HG03457 (cell line): Measurements from ENCODE around the gene FANCE.
"Not testable (repeated sequence)": the region's sequence is repeated elsewhere in the genome, so short reads cannot be mapped to it uniquely, and the experiment has no call there.

Experiments
- ATAC-seq: cut with Tn5 transposase; IDR thresholded peaks from one replicate; pipeline ENCODE4 v1.9.1; 2021; ENCODE audit warnings: moderate number of reproducible peaks; ENCODE audit not compliant: unreplicated experiment

FANCE gene

DNA sequence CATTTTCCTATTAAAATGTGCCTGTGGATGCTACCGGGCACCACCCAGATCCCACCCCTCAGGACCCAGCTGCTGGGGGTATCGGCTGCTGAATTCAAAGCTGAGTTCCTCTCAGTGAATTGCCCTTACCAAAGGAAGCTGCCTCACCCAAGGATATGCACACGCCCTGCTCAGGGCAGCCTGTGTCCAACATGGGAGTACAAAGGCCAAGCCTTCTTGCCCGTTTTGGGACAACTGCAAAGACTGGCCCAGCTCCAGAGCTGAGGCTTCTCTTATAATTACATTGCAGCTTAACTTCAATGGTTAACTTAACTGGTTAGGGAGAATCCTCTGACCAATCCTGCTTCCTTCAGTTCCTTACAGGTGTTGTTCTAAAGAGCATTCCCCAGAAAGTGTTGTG is 19.8 kb upstream of the FANCE start:
- no peak for ATAC-seq

DNA sequence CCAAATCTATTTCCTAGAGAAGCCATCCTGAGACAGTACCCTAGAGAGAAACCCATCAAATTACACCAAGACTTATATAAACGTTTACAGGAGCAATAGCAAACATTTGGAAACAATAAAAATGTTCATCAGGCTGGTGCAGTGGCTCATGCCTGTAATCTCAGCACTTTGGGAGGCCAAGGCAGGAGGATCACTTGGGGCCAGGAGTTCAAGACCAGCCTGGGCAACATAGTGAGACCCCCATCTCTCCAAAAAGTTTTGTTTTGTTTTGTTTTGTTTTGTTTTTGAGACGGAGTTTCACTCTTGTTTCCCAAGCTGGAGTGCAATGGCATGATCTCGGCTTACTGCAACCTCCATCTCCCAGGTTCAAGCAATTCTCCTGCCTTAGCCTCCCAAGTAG is 19.4 kb upstream of the FANCE start:
- ATAC-seq: not testable (repeated sequence)

GRCh38 chr6:35435074-35435837 is 16.9 kb upstream of the FANCE start:
- no peak for ATAC-seq

DNA sequence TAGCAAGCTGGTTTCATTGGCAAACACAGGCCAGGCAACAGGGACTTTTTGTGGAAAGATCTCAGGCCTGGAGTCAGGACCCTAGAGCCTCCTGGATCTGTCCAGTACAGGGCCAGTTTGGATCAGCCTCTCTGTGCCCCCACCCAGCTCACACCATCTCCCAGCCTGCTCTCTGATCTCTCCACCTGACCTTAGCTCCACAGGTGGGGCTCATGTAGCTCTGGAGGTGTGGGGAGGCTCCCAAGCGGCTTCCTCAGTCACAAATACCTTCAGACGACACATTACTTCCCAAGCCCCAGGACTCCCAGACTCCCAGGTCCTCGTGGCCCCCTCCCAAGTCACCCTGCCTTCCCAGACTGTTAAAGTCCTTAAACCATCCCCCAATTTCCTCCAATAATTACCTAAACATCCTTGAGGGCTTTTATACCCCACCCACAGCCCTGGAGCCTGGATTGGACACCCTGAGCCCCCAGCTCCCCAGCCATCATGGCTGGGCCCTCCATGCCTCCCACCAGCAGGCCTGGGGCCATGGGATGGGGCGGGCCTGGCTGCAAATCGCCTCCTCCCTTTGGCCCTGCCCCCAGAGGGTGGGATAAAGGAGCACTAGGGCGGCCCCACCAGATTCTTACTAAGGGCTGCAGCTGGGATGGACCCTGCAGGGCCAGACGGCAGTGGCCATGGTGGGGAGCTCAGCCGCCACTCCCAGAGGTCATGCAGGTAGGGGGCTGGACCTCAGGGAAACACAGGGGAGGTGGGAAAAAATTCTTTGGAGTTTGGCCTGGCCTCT is 15.9 kb upstream of the FANCE start:
- no peak for ATAC-seq

- ATAC-seq: not testable (repeated sequence)
These were observed 13.6 kb upstream of the FANCE start for GRCh38 chr6:35438378-35439065.

- ATAC-seq: no peak
These were observed 12.8 kb upstream of the FANCE start for GRCh38 chr6:35439308-35439707.

DNA sequence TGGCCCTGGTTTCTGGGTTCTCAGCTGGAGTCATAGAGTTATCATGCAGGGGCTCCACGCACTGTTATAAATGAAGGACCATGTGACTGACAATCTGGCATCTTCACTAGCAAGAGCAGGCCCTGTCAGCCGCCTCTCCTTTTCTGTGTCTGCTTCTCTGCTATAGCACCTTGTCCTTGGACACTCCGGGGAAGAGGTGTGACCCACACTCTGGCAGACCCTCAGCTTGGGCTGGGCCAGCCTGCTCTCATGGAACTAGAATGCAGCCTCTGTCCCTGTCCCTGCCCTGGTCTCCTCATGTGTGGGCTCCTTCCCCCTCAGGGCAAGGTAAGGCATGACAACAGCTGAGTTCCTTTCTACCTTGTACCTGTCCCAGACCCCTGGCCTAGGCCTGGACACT is 10.9 kb upstream of the FANCE start:
- no peak for ATAC-seq

- no peak for ATAC-seq
These were observed 10.5 kb upstream of the FANCE start for GRCh38 chr6:35441642-35442041.

DNA sequence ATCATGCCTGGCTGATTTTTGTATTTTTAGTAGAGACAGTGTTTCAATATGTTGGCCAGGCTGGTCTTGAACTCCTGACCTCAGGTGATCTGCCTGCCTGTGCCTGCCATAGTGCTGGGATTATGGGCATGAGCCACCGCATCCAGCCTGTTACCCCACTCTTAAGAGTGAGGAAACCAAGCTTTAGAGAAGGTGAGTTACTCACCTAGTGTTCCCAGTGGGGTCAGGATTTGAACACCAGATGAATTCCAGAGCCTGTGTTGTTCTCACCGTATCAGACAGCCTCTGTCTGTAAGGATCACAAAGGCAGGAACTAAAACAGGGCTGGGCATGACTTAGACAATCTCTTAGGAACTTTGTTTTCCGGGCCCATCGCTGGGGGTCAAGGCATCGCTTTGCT is 9.4 kb upstream of the FANCE start:
- ATAC-seq: no peak

DNA sequence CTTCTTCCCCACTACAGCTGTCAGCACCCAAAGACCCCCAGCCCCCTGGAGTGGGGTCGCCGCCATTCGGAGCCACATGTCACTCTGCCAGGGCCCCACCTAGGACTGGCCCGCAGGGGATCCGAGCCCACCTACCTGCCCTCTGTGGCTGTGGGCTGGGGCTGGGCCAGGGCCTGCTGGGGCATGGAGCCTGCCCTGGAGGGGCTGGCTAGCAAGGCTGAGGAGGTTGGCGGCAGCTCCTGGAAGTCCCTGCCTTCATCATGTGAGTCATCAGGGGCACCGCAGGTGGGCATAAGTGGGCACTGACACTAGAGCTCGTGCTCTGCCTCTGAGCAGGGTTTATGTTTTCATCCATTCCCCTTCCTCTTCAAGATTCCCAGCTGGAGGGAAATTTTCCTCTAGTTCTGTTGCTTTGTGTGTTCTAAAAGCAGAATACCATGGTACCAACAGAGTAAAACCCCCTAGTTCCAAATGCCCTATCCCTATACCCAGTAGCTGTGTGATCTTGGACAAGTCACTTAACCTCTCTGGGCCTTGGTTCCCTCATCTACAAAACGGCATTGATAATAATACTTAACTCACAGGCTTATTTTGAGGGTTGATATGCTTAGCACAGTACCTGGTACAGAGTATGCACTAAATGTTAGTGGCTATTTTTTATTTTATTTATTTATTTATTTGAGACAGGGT is 8.7 kb upstream of the FANCE start:
- no peak for ATAC-seq

GRCh38 chr6:35445691-35446090 is 6.4 kb upstream of the FANCE start:
- no peak for ATAC-seq

GRCh38 chr6:35448191-35448590 is 3.9 kb upstream of the FANCE start:
- no peak for ATAC-seq

DNA sequence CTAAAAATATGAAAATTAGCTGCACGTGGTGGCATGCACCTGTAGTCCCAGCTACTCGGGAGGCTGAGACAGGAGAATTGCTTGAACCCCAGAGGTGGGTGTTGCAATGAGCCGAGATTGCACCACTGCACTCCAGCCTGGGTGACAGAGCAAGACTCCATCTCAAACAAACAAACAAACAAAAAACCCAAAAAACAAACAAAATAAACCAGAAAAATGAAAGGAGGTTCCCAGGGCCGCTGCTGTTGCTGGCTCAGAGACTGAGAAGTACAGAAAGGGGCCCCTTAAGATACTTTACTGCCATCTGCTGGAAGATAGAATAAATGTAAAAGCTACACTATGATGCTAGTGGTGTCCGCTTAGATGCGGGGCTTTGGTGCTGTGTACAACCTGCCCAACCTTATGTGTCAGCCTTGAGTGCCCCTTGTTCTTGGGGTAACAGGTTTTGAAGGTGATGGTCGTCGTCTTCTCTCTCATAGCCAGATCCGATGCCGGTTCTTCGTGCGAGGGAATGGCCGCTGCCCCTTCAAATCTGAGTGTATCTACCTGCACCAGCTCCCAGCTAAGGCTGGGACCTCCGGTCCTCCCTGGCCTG is 2.8 kb upstream of the FANCE start:
- ATAC-seq: no peak

GRCh38 chr6:35451354-35452182 is 570 bp upstream of the FANCE start:
- ATAC-seq: no peak

DNA sequence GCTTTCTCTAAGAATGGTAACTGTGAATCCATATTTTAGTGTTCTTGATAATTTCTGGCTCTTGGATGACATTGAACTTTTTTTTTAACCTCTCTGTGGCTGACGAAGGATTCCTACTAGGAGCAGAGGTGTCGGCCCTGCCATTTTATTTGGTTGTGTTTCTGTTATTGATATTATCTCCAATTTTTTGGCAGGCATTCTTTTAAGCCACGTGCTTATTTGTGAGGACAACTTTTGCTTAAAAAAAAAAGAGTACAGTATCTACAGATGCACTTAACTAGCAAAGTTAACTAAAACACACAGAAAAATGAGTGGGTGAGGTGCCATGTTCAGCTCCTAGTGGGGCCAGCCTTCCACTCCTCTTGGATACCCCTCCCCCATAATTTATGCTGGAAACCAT is 1.1 kb downstream of the FANCE start:
- no peak for ATAC-seq

- ATAC-seq: no peak
These were observed 2.4 kb downstream of the FANCE start for GRCh38 chr6:35454391-35455110.

- no peak for ATAC-seq
These were observed 5.8 kb downstream of the FANCE start for GRCh38 chr6:35457907-35458306.

DNA sequence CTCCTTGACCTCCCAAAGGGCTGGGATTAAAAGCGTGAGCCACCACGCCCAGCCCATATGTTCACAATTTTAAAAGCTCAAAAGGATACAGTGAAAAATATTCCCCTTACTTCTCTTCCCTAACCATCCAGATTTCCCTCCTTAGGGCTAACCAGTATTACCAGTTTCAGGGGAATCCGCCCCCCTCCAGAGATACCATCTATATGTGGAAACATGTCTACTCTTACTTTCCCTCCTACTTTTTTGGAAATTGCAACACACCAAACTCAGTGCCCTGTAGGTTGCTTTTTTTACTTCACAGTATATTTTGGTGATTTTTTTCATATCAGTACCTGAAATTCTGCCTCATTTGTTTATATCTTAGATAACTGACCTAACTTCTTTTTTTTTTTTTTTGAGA is 9.1 kb downstream of the FANCE start:
- no peak for ATAC-seq

GRCh38 chr6:35463292-35463691 is 11.2 kb downstream of the FANCE start:
- no peak for ATAC-seq
